HG03196 (cell line): ENCODE data around the gene GDPD1.
A peak's percentile ranks its signal among the peaks of the same experiment; 100 is the strongest.
"Not testable (repeated sequence)": the region's sequence is repeated elsewhere in the genome, so short reads cannot be mapped to it uniquely, and the experiment has no call there.

Source experiments
- ATAC-seq: cut with Tn5 transposase; IDR thresholded peaks from one replicate; pipeline ENCODE4 v1.9.1; 2021; ENCODE audit not compliant: unreplicated experiment

The GDPD1 gene

DNA sequence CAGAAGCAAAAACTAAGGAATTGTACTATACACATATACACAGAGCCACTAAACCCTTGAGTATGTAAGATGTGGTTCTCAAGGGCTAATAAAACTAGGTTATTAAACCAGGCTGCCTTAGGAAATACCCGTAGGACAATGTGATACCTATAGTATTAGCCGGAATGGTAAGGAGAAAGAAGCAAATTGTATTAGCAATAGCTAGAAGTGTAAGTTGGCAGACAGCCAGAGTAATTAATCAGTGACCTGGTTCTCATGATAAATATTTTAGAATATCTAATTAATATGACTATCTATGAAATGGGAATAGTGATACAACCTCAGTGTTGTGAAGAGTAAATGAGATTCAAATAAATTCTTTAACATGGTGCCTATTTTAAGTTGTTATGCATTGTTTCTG is 18.6 kb downstream of the GDPD1 start:
- no peak for ATAC-seq

- ATAC-seq, result no peak
These were observed 23.8 kb downstream of the GDPD1 start for GRCh38 chr17:59244081-59244480.

- ATAC-seq, result no peak
These were observed 34.4 kb downstream of the GDPD1 start for GRCh38 chr17:59254742-59255141.

DNA sequence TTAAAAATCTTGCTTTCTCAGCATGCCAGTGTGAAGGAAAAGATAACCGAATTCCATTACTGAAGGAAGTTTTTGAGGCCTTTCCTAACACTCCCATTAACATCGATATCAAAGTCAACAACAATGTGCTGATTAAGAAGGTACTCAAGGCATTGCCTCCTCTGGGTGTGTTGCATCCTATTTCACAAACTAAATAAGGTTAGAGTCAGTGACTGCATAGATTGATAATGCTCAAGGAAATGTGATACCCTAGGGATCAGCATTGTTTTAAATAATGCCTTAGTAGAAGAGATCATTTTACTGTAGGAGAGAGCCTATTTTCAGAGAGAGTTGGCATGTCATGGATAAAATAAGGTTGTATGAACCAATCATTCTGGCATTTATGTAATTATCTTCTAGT is 36.8 kb downstream of the GDPD1 start:
- ATAC-seq, result no peak

GRCh38 chr17:59260722-59261121 is 40.4 kb downstream of the GDPD1 start:
- no peak for ATAC-seq

DNA sequence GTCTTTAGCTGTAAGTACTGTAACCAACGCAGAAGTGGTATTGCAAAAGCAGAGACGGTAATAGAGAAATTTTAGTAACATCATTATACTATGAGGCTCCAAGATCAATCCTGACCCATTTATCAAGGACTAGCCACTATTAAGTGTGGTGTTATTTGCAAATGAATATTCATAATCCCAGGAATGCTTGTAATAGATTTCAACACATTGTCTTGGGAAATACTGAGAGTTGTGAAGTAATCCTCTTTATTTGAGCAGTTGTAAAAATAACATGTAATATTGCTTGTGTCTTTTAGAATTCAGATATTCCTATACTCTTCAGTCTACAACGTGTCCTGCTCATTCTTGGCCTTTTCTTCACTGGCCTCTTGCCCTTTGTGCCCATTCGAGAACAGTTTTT is 46.4 kb downstream of the GDPD1 start:
- ATAC-seq, result no peak

DNA sequence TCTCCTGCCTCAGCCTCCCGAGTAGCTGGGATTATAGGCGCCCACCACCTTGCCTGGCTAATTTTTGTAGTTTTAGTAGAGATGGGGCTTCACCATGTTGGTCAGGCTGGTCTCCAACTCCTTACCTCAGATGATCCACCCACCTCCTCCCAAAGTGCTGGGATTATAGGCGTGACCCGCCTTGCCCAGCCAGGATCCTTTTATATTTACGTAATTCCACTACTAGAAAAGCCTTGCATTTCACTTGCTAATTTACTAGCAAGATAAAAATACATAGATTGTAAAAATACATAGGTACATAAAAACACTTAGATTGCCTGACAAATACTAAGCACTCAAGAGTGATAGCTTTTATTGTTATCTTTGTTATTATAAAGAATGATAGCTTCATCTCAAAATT is 47.5 kb downstream of the GDPD1 start:
- ATAC-seq, result no peak

- ATAC-seq, result no peak
These were observed 55.3 kb downstream of the GDPD1 start for GRCh38 chr17:59275618-59276017.

DNA sequence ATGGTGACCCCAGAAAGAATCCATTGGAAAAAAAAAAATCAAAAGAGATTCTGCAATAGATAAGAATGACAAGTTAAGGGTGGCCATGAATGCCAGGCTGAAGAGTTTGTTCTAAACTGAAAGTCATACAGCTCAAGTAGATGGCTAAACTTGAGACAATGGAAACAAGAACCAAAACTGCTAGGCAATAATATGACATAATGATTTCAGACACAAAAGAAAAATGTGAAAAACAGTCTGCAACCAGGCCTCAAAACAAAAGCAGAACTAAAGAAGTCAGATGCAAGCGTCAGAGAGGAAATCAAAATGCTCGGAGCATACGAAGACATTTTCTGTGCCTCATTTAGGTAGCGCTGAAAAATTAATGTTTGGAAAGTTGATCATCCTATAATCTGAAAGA is 56.7 kb downstream of the GDPD1 start:
- peak; percentile 79 for ATAC-seq

- no peak for ATAC-seq
These were observed 58.1 kb downstream of the GDPD1 start for GRCh38 chr17:59278406-59278805.

- no peak for ATAC-seq
These were observed 64.0 kb downstream of the GDPD1 start for GRCh38 chr17:59284317-59284716.

GRCh38 chr17:59287452-59287851 is 67.1 kb downstream of the GDPD1 start:
- no peak for ATAC-seq

DNA sequence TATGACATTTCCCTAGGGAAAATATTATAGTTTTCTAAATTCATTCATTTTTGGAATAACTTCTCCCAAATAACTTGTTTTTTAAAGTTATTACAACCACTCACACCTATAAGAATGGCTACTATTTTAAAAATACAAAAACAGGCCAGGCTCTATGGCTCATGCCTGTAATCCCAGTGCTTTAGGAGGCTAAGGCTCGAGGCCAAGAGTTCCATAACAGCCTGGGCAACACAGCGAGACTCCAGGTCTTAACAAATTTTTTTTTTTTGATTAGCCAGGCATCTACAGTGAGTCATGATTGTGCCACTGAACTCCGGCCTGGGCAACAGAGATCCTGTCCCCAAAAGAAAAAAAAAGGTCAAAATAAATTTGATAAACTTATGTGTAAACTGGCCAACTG is 67.6 kb downstream of the GDPD1 start:
- no peak for ATAC-seq

GRCh38 chr17:59289981-59290301 is 69.6 kb downstream of the GDPD1 start:
- no peak for ATAC-seq

GRCh38 chr17:59290302-59290998 is 70.1 kb downstream of the GDPD1 start:
- not testable (repeated sequence) for ATAC-seq

DNA sequence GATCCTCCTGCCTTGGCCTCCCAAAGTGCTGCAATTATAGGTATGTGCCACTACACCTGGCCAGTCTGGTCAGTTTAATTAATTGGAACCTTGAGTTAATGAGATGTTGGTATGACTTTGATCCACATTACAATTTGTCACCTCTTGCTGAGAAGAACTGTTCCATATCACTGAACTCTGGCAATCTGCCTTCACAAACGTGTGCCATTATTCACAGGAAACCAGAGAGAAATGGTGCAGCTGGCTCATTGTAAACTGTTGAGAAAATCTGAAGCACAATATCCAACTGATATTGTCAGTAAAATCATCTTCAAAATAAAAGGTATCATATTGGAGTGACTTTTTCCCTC is 71.8 kb downstream of the GDPD1 start:
- no peak for ATAC-seq

GRCh38 chr17:59296190-59296589 is 75.9 kb downstream of the GDPD1 start:
- ATAC-seq, result no peak

- ATAC-seq, result no peak
These were observed 78.2 kb downstream of the GDPD1 start for GRCh38 chr17:59298521-59298920.

GRCh38 chr17:59299400-59300092 is 79.2 kb downstream of the GDPD1 start:
- no peak for ATAC-seq

- ATAC-seq, result no peak
These were observed 80.6 kb downstream of the GDPD1 start for GRCh38 chr17:59300941-59301340.

DNA sequence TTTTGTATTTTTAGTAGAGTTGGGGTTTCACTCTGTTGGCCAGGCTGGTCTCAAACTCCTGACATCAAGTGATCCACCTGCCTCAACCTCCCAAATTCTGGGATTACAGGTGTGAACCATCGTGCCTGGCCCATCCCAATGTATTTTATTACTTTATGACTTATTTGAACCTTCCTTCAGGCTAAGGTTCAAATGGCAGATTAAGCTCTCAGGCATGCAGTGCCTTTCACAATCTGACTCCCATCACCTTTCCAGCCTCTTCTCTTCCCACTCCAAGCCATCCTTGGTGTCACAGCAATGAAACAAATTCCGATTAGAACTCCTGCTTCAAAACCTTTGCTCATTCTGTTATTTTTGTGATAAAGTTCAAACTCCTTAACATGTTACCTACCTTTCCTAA is 84.5 kb downstream of the GDPD1 start:
- no peak for ATAC-seq

DNA sequence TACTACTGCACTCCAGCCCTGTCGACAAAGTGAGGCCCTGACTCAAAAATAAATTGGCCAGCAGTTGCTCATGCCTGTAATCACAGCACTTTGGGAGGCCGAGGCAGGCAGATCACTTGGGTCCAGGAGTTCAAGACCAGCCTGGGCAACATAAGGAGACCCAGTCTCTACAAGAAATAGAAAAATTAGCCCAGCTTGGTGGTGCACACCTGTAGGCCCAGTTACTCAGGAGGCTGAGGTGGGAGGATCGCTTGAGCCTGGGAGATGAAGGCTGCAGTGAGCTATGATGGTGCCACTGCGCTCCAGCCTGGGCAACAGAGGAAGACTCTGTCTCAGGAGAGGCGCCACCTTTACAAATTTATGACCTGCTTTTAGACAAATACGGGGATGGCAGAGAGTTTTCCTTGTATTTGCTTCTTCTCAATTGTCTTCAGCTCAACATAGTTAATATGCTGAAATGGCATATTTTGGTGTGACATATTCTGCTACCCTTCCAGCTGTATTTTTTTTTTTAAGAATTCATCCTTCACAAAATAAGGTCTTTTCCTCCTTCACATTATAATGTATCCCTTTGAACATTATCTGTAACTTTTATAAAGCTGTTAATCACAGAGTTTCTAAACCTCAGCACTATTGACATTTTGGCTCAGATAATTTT is 90.1 kb downstream of the GDPD1 start:
- no peak for ATAC-seq
